ENCODE results near the gene ARID1B. TPM values are rescaled to one million over a fixed set of nuclear protein-coding genes. Genes with fewer than 3 reads are reported as not detected.

ARID1B gene
- total and polyA plus RNA-seq, 11 donors: 15.3 to 76.1 (median 40.7) TPM

- intact Hi-C loops (cut with DNase I): no loop called here
- peaks cover 0 to 37% (median 21%) of the 10 kb centered on the region in 12 donors for H3K4me1 ChIP-seq
Observed at GRCh38 chr6:157131250-157131649, 354.1 kb downstream of the ARID1B start.

GRCh38 chr6:157133856-157134255 lies 356.7 kb downstream of the ARID1B start:
- DNase-seq: no peak
- peaks cover 0 to 36% (median 22%) of the 10 kb centered on the region in 9 donors for H3K36me3 ChIP-seq
- peaks cover 0 to 33% (median 19%) of the 10 kb centered on the region in 12 donors for H3K4me1 ChIP-seq
- H3K9me3 ChIP-seq: no peaks in the 10 kb centered on the region
- WGBS, 4 donors: 87 to 98% (median 93%) methylated on average over 2 of the region's 2 CpGs
- intact Hi-C loops (cut with DNase I): no loop called here
- no peak for TF ChIP-seq CTCF (IDR thresholded peaks at IDR 0.05)
- no peak for TF ChIP-seq POLR2A (IDR thresholded peaks at IDR 0.05)
- ATAC-seq: no peak
- no peaks in the 10 kb centered on the region for H3K27me3 ChIP-seq
- H3K27ac ChIP-seq: peak overlapping the region in 10 of 12 donors; percentile 14 to 83 (median 40)
- no peak overlapping the region for H3K4me3 ChIP-seq

More at GRCh38 chr6:157131250-157131649, 354.1 kb downstream of the ARID1B start:
- no peak overlapping the region for H3K4me3 ChIP-seq
- ATAC-seq: no peak
- 92 to 96% (median 94%) methylated on average over 8 of the region's 8 CpGs for WGBS, 4 donors
- DNase-seq: no peak
- H3K36me3 ChIP-seq: peaks cover 0 to 27% (median 20%) of the 10 kb centered on the region in 9 donors
- no peaks in the 10 kb centered on the region for H3K9me3 ChIP-seq
- no peak overlapping the region for H3K27ac ChIP-seq
- no peak for TF ChIP-seq CTCF (IDR thresholded peaks at IDR 0.05)
- no peak for TF ChIP-seq POLR2A (IDR thresholded peaks at IDR 0.05)
- no peaks in the 10 kb centered on the region for H3K27me3 ChIP-seq

GRCh38 chr6:157134402-157135047 lies 357.3 kb downstream of the ARID1B start:
- H3K9me3 ChIP-seq: no peaks in the 10 kb centered on the region
- ATAC-seq: peak; percentile 79 to 94 (median 88)

More at GRCh38 chr6:157134402-157135047, 357.3 kb downstream of the ARID1B start:
- no peaks in the 10 kb centered on the region for H3K27me3 ChIP-seq
- intact Hi-C loops (cut with DNase I): no loop called here
- TF ChIP-seq CTCF (IDR thresholded peaks at IDR 0.05) (no peak), POLR2A (IDR thresholded peaks at IDR 0.05) (no peak)
- peak overlapping the region in 10 of 12 donors; percentile 14 to 83 (median 40) for H3K27ac ChIP-seq
- peaks cover 0 to 40% (median 28%) of the 10 kb centered on the region in 9 donors for H3K36me3 ChIP-seq
- peaks cover 0 to 30% (median 17%) of the 10 kb centered on the region in 12 donors for H3K4me1 ChIP-seq
- WGBS, 4 donors: 42 to 47% (median 46%) methylated on average over 7 of the region's 7 CpGs
- DNase-seq: peak in 1 of 5 donors; percentile 76
- no peak overlapping the region for H3K4me3 ChIP-seq
